ENCODE results near the gene PXMP4. TPM values are rescaled to one million over a fixed set of nuclear protein-coding genes. Genes with fewer than 3 reads are reported as not detected.
"Not testable (repeated sequence)": the region's sequence is repeated elsewhere in the genome, so short reads cannot be mapped to it uniquely, and the experiment has no call there.

The PXMP4 gene
- total RNA-seq, 1 experiment from 2014 or later = 16.9 TPM

GRCh38 chr20:33703498-33704137 is 16.5 kb downstream of the PXMP4 start:
- no peak for DNase-seq (ENCODE audit: low read depth)

- no peak for DNase-seq (ENCODE audit: low read depth)
Measured at GRCh38 chr20:33702861-33703260, 17.2 kb downstream of the PXMP4 start.

GRCh38 chr20:33701629-33702450 is 18.3 kb downstream of the PXMP4 start:
- DNase-seq (ENCODE audit: low read depth) = peak; percentile 42

GRCh38 chr20:33700696-33701441 is 19.2 kb downstream of the PXMP4 start:
- DNase-seq (ENCODE audit: low read depth) = not testable (repeated sequence)

- DNase-seq (ENCODE audit: low read depth) = not testable (repeated sequence)
Measured at GRCh38 chr20:33698966-33699365, 21.1 kb downstream of the PXMP4 start.

GRCh38 chr20:33697129-33697528 is 23.0 kb downstream of the PXMP4 start:
- DNase-seq (ENCODE audit: low read depth) = peak; percentile 82

GRCh38 chr20:33696448-33696847 is 23.7 kb downstream of the PXMP4 start:
- no peak for DNase-seq (ENCODE audit: low read depth)

- DNase-seq (ENCODE audit: low read depth) = no peak
Measured at GRCh38 chr20:33694639-33695012, 25.5 kb downstream of the PXMP4 start.

- no peak for DNase-seq (ENCODE audit: low read depth)
Measured at GRCh38 chr20:33693741-33694638, 26.1 kb downstream of the PXMP4 start.

- DNase-seq (ENCODE audit: low read depth) = no peak
Measured at GRCh38 chr20:33693289-33693688, 26.8 kb downstream of the PXMP4 start.

- peak; percentile 92 for DNase-seq (ENCODE audit: low read depth)
Measured at GRCh38 chr20:33689973-33690372, 30.1 kb downstream of the PXMP4 start.

GRCh38 chr20:33689493-33689892 is 30.6 kb downstream of the PXMP4 start:
- no peak for DNase-seq (ENCODE audit: low read depth)

GRCh38 chr20:33688938-33689424 is 31.1 kb downstream of the PXMP4 start:
- no peak for DNase-seq (ENCODE audit: low read depth)

GRCh38 chr20:33687993-33688937 is 31.8 kb downstream of the PXMP4 start:
- DNase-seq (ENCODE audit: low read depth) = no peak

- DNase-seq (ENCODE audit: low read depth) = peak; percentile 64
Measured at GRCh38 chr20:33687370-33687915, 32.7 kb downstream of the PXMP4 start.

- no peak for DNase-seq (ENCODE audit: low read depth)
Measured at GRCh38 chr20:33686984-33687366, 33.1 kb downstream of the PXMP4 start.

- DNase-seq (ENCODE audit: low read depth) = peak; percentile 96
Measured at GRCh38 chr20:33686100-33686983, 33.8 kb downstream of the PXMP4 start, which contains the start of gene E2F1. TSS of gene E2F1 (minus strand) at chr20:33686385. CDS start at chr20:33686264, 121 bp downstream.

GRCh38 chr20:33685328-33686099 is 34.6 kb downstream of the PXMP4 start:
- peak; percentile 61 for DNase-seq (ENCODE audit: low read depth)

Data from RPMI7951 (cell line).